H1 (cell line): ENCODE results near the gene C5orf22. TPM values are rescaled to one million over a fixed set of nuclear protein-coding genes. Genes with fewer than 3 reads are reported as not detected.

ENCODE experiments used
- CTCF ChIA-PET: fragments of 300-600 bp; sonication (Branson Sonifier 250); formaldehyde crosslinking; loops from one replicate; lab custom pipeline; 2021; ENCODE audit not compliant: partially characterized antibody; lab: Charles Lee
- POLR2A ChIA-PET: fragments of 300-600 bp; sonication (Branson Sonifier 250); formaldehyde crosslinking; loops from one replicate; lab custom pipeline; 2021; ENCODE audit warnings: inconsistent platforms; ENCODE audit not compliant: partially characterized antibody; lab: Charles Lee
- DNase-seq, 2 experiments: peaks; one replicate each; pipeline versions ENCODE4 v3.0.0 to v3.0.0-alpha.2; 2010 to 2022; ENCODE audit warnings: low spot score in 2 of 2, low read depth in 1 of 2, mixed read lengths in 1 of 2
- FAIRE-seq: peaks from 2 replicates; lab custom pipeline; 2011; peaks lifted over from hg19 to GRCh38; lab: Jason Lieb, UNC
- H2AFZ ChIP-seq: 2 replicates; pipeline ENCODE4 v1.8.1; 2012; ENCODE audit warnings: low read length, inconsistent platforms
- H2AK5ac ChIP-seq: 2 replicates; pipeline ENCODE4 v1.6.1; 2013; ENCODE audit warnings: low read depth, low read length
- H2BK120ac ChIP-seq: replicated peaks from 2 replicates; pipeline ENCODE3; 2013; ENCODE audit warnings: low read depth, low read length, inconsistent platforms
- H2BK12ac ChIP-seq: 2 replicates; pipeline ENCODE4 v1.6.1; 2013; ENCODE audit warnings: low read depth, low read length
- H2BK15ac ChIP-seq: 2 replicates; pipeline ENCODE4 v1.6.1; 2013; ENCODE audit warnings: low read length
- H2BK20ac ChIP-seq: 2 replicates; pipeline ENCODE4 v1.6.1; 2013; ENCODE audit warnings: low read length
- H2BK5ac ChIP-seq: 2 replicates; pipeline ENCODE4 v1.6.1; 2013; ENCODE audit warnings: low read depth, low read length
- H3K14ac ChIP-seq: 2 replicates; pipeline ENCODE4 v1.6.1; 2013; ENCODE audit warnings: inconsistent platforms; ENCODE audit not compliant: insufficient read length
- H3K18ac ChIP-seq: 2 replicates; pipeline ENCODE4 v1.6.1; 2013; ENCODE audit warnings: low read length; ENCODE audit errors: extremely low read depth
- H3K23ac ChIP-seq: 2 replicates; pipeline ENCODE4 v1.6.1; 2013; ENCODE audit warnings: inconsistent platforms; ENCODE audit not compliant: insufficient read length
- H3K23me2 ChIP-seq: 2 replicates; pipeline ENCODE4 v1.6.1; 2013; ENCODE audit warnings: low read depth, low read length
- H3K27ac ChIP-seq: 2 replicates; pipeline ENCODE4 v1.6.1; 2011; ENCODE audit warnings: low read depth, low read length, inconsistent platforms
- H3K27me3 ChIP-seq, 4 experiments: replicated peaks in 1 of 4; 1 replicate in 1 of 4; 2 replicates in 3 of 4; pipeline versions ENCODE4 v1.6.1 to v1.8.1; 2011 to 2013; ENCODE audit warnings: low read length in 3 of 4, mild to moderate bottlenecking in 3 of 4, inconsistent platforms in 2 of 4, mixed read lengths in 2 of 4, moderate library complexity in 1 of 4; ENCODE audit not compliant: control insufficient read depth in 3 of 4, insufficient read depth in 3 of 4; ENCODE audit errors: extremely low read depth in 1 of 4
- H3K36me3 ChIP-seq, 4 experiments: 2 replicates each; pipeline versions ENCODE4 v1.6.1 to v1.8.1; 2011 to 2013; ENCODE audit warnings: mild to moderate bottlenecking in 4 of 4, low read length in 3 of 4, moderate library complexity in 2 of 4, control low read depth in 1 of 4, inconsistent platforms in 1 of 4; ENCODE audit not compliant: insufficient read depth in 4 of 4, control insufficient read depth in 2 of 4
- H3K4ac ChIP-seq: replicated peaks from 2 replicates; pipeline ENCODE3; 2013; ENCODE audit warnings: low read length, low read depth, mixed read lengths, inconsistent platforms; ENCODE audit not compliant: insufficient read length
- H3K4me1 ChIP-seq, 4 experiments: replicated peaks in 1 of 4; 1 replicate in 1 of 4; 2 replicates in 3 of 4; pipeline versions ENCODE4 v1.6.1 to v1.8.1; 2011 to 2013; ENCODE audit warnings: low read length in 3 of 4, inconsistent platforms in 2 of 4, mixed read lengths in 1 of 4; ENCODE audit not compliant: insufficient read depth in 4 of 4, control insufficient read depth in 3 of 4
- H3K4me2 ChIP-seq, 2 experiments: 2 replicates each; pipeline versions ENCODE4 v1.6.1 to v1.8.1; 2011 to 2013; ENCODE audit warnings: low read depth in 2 of 2, low read length in 2 of 2, control low read depth in 1 of 2, inconsistent platforms in 1 of 2, mild to moderate bottlenecking in 1 of 2; ENCODE audit not compliant: insufficient read depth in 1 of 2
- H3K4me3 ChIP-seq, 4 experiments: fragments of 200-600, 300-600 bp in 1 of 4; sonication (generic), shearing (Covaris generic), sonication (Bioruptor Twin) in 1 of 4; 2 replicates each; pipeline versions ENCODE4 v1.5.1 to v1.8.1; 2011 to 2016; ENCODE audit warnings: low read length in 4 of 4, low read depth in 3 of 4, control low read depth in 2 of 4, inconsistent platforms in 2 of 4, mild to moderate bottlenecking in 2 of 4, mixed read lengths in 1 of 4, moderate library complexity in 1 of 4; ENCODE audit not compliant: insufficient read depth in 2 of 4; ENCODE audit errors: extremely low read depth in 1 of 4
- H3K56ac ChIP-seq: replicated peaks from 2 replicates; pipeline ENCODE3; 2013; ENCODE audit warnings: low read depth, mild to moderate bottlenecking, mixed read lengths, low read length, inconsistent platforms; ENCODE audit not compliant: insufficient read length
- H3K79me1 ChIP-seq: 2 replicates; pipeline ENCODE4 v1.6.1; 2013; ENCODE audit warnings: low read depth, low read length, control low read depth
- H3K79me2 ChIP-seq, 2 experiments: 2 replicates each; pipeline versions ENCODE4 v1.6.1 to v1.8.1; 2012 to 2013; ENCODE audit warnings: low read length in 2 of 2, mild to moderate bottlenecking in 2 of 2, inconsistent platforms in 1 of 2; ENCODE audit not compliant: insufficient read depth in 2 of 2, control insufficient read depth in 1 of 2
- H3K9ac ChIP-seq, 4 experiments: replicated peaks in 1 of 4; 1 replicate in 1 of 4; 2 replicates in 3 of 4; pipeline versions ENCODE4 v1.6.1 to v1.8.1; 2011 to 2013; ENCODE audit warnings: low read depth in 3 of 4, low read length in 3 of 4, control low read depth in 2 of 4, mild to moderate bottlenecking in 2 of 4, moderate library complexity in 2 of 4, inconsistent platforms in 1 of 4; ENCODE audit errors: extremely low read depth in 1 of 4
- H3K9me3 ChIP-seq, 2 experiments: 2 replicates each; pipeline versions ENCODE4 v1.6.1 to v1.8.1; 2012 to 2013; ENCODE audit warnings: mild to moderate bottlenecking in 2 of 2, moderate library complexity in 2 of 2, control low read depth in 1 of 2, inconsistent platforms in 1 of 2, low read depth in 1 of 2, low read length in 1 of 2, mixed read lengths in 1 of 2; ENCODE audit not compliant: insufficient read depth in 2 of 2
- H4K20me1 ChIP-seq, 2 experiments: replicated peaks in 1 of 2; 2 replicates each; pipeline versions ENCODE3 to v1.8.1; 2011 to 2013; ENCODE audit warnings: inconsistent platforms in 2 of 2, low read length in 2 of 2, mild to moderate bottlenecking in 1 of 2; ENCODE audit not compliant: insufficient read depth in 2 of 2, control insufficient read depth in 1 of 2
- H4K5ac ChIP-seq: 2 replicates; pipeline ENCODE4 v1.6.1; 2013; ENCODE audit warnings: low read length, low read depth, mixed read lengths, inconsistent platforms; ENCODE audit not compliant: insufficient read length
- H4K8ac ChIP-seq: 2 replicates; pipeline ENCODE4 v1.8.0; 2013; ENCODE audit warnings: mild to moderate bottlenecking, moderate library complexity, low read length, inconsistent platforms; ENCODE audit not compliant: insufficient read depth; ENCODE audit errors: extremely low read depth
- H4K91ac ChIP-seq: replicated peaks from 2 replicates; pipeline ENCODE3; 2013; ENCODE audit warnings: low read length, mixed read lengths, inconsistent platforms; ENCODE audit not compliant: insufficient read length
- ASH2L ChIP-seq: fragments of 200-600, 300-600 bp; sonication (generic); IDR thresholded peaks from one replicate; pipeline ENCODE4 v1.7.1; 2017; ENCODE audit warnings: low read length
- CEBPB ChIP-seq: IDR thresholded peaks from 2 replicates; pipeline ENCODE4 v1.6.1; 2012; ENCODE audit warnings: low read depth, low read length
- CHD2 ChIP-seq: IDR thresholded peaks from 2 replicates; pipeline ENCODE4 v1.6.1; 2012; ENCODE audit warnings: low read length, improper control_type of control experiment
- CREB1 ChIP-seq: IDR thresholded peaks from 2 replicates; pipeline ENCODE4 v1.6.1; 2012; ENCODE audit warnings: inconsistent platforms
- EGR1 ChIP-seq: IDR thresholded peaks from 2 replicates; pipeline ENCODE4 v1.6.1; 2011; ENCODE audit warnings: low read depth, low read length, borderline replicate concordance
- EZH2 ChIP-seq: fragments of 200-600 bp; sonication (generic); IDR thresholded peaks from 2 replicates; pipeline ENCODE4 v1.7.1; 2012; ENCODE audit warnings: low read depth, mild to moderate bottlenecking, moderate library complexity, low read length, inconsistent platforms; ENCODE audit not compliant: severe bottlenecking
- FOSL1 ChIP-seq: IDR thresholded peaks from 2 replicates; pipeline ENCODE4 v1.6.1; 2011; ENCODE audit warnings: mild to moderate bottlenecking, low read depth, low read length, moderate library complexity; ENCODE audit not compliant: insufficient read depth
- HDAC2 ChIP-seq, 2 experiments: fragments of 300-600 bp in 1 of 2; sonication (generic) in 1 of 2; IDR thresholded peaks; 2 replicates each; pipeline ENCODE4 v1.6.1; 2011 to 2012; ENCODE audit warnings: low read depth in 2 of 2, low read length in 2 of 2, mild to moderate bottlenecking in 2 of 2, moderate library complexity in 2 of 2, borderline replicate concordance in 1 of 2, inconsistent platforms in 1 of 2
- HDAC6 ChIP-seq: IDR thresholded peaks from one replicate; pipeline ENCODE4 v1.7.1; 2012; ENCODE audit warnings: low read depth, mild to moderate bottlenecking, inconsistent platforms, low read length, moderate library complexity
- KDM4A ChIP-seq: IDR thresholded peaks from one replicate; pipeline ENCODE4 v1.7.1; 2012; ENCODE audit warnings: low read depth, mild to moderate bottlenecking, moderate library complexity, low read length, inconsistent platforms; ENCODE audit not compliant: severe bottlenecking
- RXRA ChIP-seq: IDR thresholded peaks from 2 replicates; pipeline ENCODE4 v1.6.1; 2011; ENCODE audit warnings: low read depth, mild to moderate bottlenecking, low read length, moderate library complexity; ENCODE audit not compliant: insufficient read depth
- SP4 ChIP-seq: IDR thresholded peaks from 2 replicates; pipeline ENCODE4 v1.6.1; 2012; ENCODE audit warnings: low read length, inconsistent platforms
- TBP ChIP-seq: IDR thresholded peaks from 2 replicates; pipeline ENCODE4 v1.6.1; 2011; ENCODE audit warnings: low read depth, low read length, improper control_type of control experiment
- WGBS, 2 experiments: shearing (Covaris generic) in 1 of 2; methylation state at CpG; one replicate each; pipeline versions ENCODE4 v1.1.6 to v1.1.7; 2013 to 2015; ENCODE audit warnings: low lambda C conversion rate in 2 of 2, mixed read lengths in 2 of 2, inconsistent platforms in 1 of 2, low coverage in 1 of 2, missing lambda C conversion rate in 1 of 2; ENCODE audit not compliant: insufficient replicate concordance in 2 of 2, insufficient coverage in 1 of 2, insufficient read length in 1 of 2; ENCODE audit errors: extremely low coverage in 1 of 2, missing lambda C conversion rate in 1 of 2; 5-methylcytosine and 5-hydroxymethylcytosine counted together
- polyA plus RNA-seq, 7 experiments: library from polyadenylated mRNA; depleted of rRNA in 3 of 7; stranded (reverse) in 5 of 7; unstranded in 2 of 7; fragments of >200 nt in 5 of 7; fragments of 200-250 nt in 2 of 7; gene quantifications; 1 replicate in 5 of 7; 2 replicates in 1 of 7; 4 replicates in 1 of 7; pipeline versions ENCODE4 v1.2.1 to v1.2.3, GENCODE V29; 2011 to 2013; ENCODE audit warnings: missing spikeins in 2 of 7, mixed read lengths in 2 of 7
- total RNA-seq: library from RNA; stranded (reverse); fragmentation: NEBNext Ultra II Directional; extraction: Animal tissue kit (Norgen Biotek cat#: 25700); gene quantifications from 2 replicates; pipeline ENCODE4 v1.2.1, GENCODE V29; 2021

Gene C5orf22
- total and polyA plus RNA-seq, 2 of the 8 experiments (the other 6 are each of a cell fraction or from before 2014, with no cell fraction given) = 19.6 to 36.2 TPM

- Histone ChIP-seq H3K14ac (no peak overlapping the region), H3K18ac (no peak overlapping the region), H4K91ac (no peak overlapping the region), H3K79me1 (no peaks in the 10 kb centered on the region), H3K27ac (no peak overlapping the region), H2BK12ac (no peak overlapping the region), H3K4ac (no peak overlapping the region), H2BK15ac (no peak overlapping the region), H3K23me2 (no peaks in the 10 kb centered on the region), H2BK5ac (no peak overlapping the region), H2BK20ac (no peak overlapping the region), H3K27me3 (no peaks in the 10 kb centered on the region), H4K5ac (no peak overlapping the region), H4K20me1 (no peaks in the 10 kb centered on the region), H3K4me2 (no peak overlapping the region), H4K8ac (no peak overlapping the region), H3K9ac (no peak overlapping the region), H3K9me3 (peaks cover 8 to 9% of the 10 kb centered on the region in 2 experiments; a peak in 2 of 4 replicates), H3K36me3 (no peaks in the 10 kb centered on the region), H3K4me1 (no peaks in the 10 kb centered on the region), H3K79me2 (no peaks in the 10 kb centered on the region), H2AFZ (no peak overlapping the region), H2BK120ac (no peak overlapping the region), H2AK5ac (no peak overlapping the region), H3K23ac (no peak overlapping the region), H3K4me3 (no peak overlapping the region), H3K56ac (no peak overlapping the region)
- CTCF ChIA-PET = interaction anchor here (1.2 kb wide), 1 partner anchor 9 kb away, joined by 3 read pairs; no protein-coding TSS in a partner anchor
- DNase-seq (no peak), FAIRE-seq (no peak)
- POLR2A ChIA-PET = interaction anchor here (0.8 kb wide), 1 partner anchor 12 kb away, joined by 3 read pairs; no protein-coding TSS in a partner anchor
- no peak for TF ChIP-seq ASH2L
- TF ChIP-seq KDM4A = no peak
- no peak for TF ChIP-seq CREB1
- no peak for TF ChIP-seq HDAC2 (IDR thresholded peaks at IDR 0.05; ENCODE audit: borderline replicate concordance in 1 of 2, low read depth in 2 of 2, low read length in 2 of 2)
- TF ChIP-seq TBP = no peak
- TF ChIP-seq CEBPB = no peak
- no peak for TF ChIP-seq CHD2
- TF ChIP-seq RXRA = no peak
- TF ChIP-seq HDAC6 = no peak
- no peak for TF ChIP-seq EGR1
- no peak for TF ChIP-seq SP4
- no peak for TF ChIP-seq FOSL1
- TF ChIP-seq EZH2 = no peak
- 94% methylated on average over 1 of the region's 1 CpG; no CpG with 5 or more reads in 1 of the 2 experiments for WGBS, 2 experiments
Measured at GRCh38 chr5:31568302-31568835, 36.3 kb downstream of the C5orf22 start.
